HG03521 (cell line): ENCODE results near the gene DLK1.

ENCODE experiments used
- ATAC-seq: cut with Tn5 transposase; IDR thresholded peaks from one replicate; pipeline ENCODE4 v1.9.1; 2021; ENCODE audit warnings: mild to moderate bottlenecking, moderate library complexity; ENCODE audit not compliant: unreplicated experiment

The DLK1 gene

DNA sequence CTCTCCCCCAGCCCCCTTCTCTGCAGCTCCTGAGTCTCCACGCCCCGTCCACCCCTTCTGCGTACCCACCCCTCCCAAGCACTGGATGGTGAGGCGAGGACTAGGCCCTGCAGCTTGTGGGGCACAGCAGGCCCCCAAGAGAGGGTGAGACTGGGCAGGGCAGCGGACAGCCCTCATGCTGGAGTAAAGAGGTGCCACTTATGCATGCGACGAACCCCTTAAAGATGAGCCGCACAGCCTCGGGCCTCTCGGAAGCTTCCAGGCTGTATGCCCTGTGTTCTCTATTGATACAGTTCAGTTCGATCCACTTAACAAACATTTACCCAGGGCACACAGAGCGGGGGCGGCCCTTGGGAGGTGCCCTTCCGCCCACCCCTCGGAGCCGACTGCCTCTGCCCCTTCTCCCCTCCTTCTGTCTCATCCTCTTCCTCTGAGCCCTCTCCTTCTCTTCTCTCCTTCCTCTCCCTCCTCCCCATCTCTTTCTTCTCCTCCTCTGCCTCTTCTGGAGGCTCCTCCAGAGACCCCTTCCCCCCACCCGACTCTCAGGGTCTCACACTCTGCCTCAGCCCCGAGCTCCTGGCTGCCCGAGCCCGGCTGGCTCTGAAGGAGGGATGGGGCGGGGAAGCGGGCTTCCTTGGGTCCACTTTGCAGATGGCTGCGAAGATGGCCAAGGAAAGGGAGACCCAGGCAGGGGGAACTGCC, 32.7 kb upstream of the DLK1 start:
- ATAC-seq = no peak

DNA sequence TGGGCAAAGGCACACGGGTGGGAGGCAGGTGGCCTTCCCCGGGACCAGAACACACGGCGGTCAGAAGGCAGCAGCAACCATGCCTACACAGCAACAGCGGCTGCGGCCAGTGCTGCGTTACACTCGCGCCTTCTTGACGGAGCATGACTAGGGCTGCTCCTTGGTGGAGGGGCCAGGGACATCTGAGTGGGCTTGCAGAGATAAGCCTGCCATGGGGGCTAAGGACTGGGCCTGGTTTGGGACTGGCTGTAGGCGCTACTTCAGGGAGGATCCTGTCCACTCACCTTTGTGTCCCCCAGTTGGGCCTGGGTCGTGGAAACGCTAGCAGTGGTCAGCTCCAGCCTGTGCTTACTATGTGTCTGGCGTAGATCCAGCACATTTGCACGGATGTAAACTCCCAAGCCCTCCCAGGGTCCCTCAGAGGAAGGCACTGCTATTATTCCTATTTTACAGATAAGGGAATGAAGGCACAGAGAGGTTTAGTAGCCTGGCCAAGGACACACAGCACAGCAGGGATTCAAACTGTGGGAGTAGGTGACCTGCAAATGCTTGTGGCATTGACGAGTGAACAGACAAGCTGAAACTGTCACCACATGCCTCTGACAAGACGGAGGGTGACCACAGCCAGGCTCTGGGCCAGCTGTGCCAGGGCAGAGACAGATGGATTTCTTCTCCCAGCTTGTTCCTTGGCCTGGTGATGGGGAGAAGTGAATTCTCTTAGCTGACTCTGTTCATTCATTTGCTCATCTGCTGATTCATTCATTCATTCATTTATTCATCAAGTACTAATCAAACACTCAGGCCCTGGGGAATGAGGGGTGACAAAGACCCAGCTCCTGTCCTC, 31.9 kb upstream of the DLK1 start:
- no peak for ATAC-seq

DNA sequence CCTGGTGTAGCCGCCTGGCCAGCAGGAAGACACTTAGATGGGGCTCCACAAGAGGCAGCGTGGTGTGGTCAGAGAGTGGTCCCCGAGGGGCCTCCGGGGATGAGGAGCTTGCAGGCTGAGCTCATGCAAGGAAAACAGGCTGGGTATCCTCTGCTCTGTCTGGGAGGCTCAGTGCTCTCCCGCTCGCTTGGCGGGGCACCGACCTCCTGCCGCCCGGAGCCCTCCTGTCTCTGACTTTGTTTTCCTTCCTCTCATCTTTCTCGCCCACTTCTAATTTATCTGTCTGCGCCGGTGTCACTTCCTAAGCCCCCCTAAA, 31.3 kb upstream of the DLK1 start:
- ATAC-seq = no peak

DNA sequence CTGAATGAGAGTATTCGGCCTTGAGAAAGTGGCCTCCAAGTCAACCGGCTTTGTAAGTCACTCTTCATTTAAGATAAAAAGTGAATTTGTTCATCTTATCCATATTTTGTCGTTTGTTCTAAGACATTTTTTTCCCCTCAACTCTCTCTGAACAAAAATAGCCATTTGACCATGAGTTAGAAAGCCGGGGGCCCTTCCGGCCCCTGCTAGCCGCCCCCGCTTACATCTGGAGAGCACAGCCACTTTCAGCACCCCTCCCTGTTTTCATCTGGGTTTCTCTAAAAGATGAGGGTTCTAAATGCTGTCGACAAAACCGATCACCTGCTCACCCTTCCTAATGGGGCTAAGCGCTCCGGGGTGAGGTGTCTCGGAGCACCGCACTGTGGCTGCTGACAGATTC, 30.7 kb upstream of the DLK1 start:
- no peak for ATAC-seq

DNA sequence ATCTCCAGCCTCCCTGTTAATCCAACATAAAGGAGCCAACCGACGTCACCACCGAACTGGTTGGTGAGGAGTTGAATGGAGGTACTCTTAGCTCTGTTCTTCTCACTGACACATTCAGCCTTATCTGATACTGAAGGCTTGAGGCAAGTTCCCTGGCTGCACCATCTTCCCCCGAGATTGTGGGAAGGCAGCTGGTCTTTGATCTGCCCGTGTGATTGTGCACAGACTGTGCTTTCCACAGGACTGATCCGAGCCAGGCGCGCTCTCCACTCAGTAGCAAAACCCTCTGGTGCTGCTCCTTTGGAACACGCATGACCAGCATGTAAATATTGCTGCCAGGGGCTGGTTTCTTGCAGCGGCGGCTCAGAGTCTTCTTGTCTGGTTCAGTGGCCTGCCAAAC, 30.1 kb upstream of the DLK1 start:
- no peak for ATAC-seq

DNA sequence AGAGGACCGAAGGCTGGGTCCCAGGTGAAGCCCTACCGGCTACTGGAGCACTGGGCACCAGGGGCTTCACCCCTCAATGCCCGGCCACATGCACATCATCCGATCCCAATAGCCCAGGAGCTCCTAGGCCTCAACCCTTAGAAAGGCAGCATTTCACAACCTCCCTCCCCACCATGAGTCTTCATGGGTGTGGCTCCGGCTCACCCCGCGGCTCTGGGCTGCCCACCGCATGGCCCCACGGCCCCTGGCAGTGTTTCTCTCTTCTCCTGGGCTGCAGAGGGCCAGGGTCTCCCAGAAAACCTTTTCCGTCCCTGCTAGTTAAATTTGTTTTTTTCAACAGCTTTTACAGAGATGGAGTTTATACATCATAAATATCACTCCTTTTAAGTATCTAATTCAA, 28.6 kb upstream of the DLK1 start:
- no peak for ATAC-seq

DNA sequence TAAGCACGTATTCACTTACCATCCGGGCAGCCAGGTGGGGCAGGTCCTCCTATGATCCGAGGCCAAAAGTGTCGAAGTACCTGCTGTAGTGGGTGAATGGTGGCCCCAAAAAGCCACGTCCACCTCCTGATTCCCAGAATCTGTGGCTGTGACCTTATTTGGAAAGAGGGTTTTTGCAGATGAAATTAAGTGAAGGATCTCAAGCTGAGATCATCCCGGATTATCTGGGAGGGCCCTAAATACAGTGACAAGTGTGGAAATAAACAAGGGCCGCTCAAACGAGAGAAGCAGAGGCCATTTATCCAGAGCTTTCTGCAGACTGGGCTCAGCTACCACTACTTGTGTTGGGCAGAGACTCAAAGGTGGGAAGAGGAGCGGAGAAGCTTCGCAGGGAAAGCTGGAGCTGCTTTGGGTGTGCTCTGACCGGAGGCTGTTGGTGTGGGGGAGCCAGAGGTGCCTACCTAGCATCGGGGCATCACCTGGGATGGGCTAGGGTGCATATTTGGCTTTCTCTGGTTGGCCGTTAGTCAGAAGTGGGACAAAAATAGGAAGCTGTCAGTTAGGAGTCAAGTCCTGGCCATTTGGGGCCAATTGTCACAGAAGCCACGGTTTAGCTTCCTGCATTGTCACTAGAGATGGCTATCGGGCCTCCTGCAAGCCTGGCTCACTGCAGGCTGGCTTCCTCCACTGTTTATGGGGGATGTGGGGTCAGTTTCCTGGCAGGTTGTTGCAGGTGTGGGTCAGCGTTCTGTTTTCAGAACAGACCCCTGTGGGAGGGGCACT, 27.8 kb upstream of the DLK1 start:
- ATAC-seq = no peak

DNA sequence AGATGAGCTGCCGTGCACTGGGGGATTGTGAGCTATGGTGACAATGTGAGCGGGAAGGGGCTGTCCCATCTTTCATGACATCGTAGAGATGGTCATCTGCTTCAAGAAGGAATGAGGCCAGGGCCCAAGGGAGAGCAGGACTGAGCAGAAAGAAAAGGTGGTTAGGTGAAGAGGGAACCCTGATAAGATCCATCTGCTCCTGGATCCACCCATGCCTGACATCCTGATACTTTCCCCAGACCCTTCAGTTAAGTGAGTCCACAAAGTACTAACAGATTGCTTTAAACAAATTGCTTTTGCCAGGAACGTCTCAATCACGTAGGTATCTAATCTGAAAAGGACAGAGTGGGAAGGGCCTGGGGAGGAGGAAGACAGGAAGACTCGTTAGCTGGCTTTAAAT, 25.4 kb upstream of the DLK1 start:
- ATAC-seq = no peak

DNA sequence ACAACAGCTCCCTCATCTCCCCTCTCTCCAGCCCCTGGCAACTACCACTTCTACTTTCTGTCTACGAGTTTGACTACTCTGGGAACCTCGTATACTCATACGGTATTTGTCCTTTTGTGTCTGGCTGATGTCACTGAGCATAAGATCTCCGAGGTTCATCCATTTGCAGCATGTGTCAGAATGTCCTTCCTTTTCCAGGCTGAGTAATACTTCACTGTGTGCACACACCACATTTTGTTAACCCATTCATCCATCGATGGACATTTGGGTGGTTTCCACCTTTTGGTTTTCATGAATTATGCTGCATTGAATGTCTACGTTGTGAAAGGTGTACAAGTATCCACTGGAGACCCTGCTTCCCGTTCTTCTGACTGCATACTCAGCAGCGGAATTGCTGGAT, 24.1 kb upstream of the DLK1 start:
- no peak for ATAC-seq

DNA sequence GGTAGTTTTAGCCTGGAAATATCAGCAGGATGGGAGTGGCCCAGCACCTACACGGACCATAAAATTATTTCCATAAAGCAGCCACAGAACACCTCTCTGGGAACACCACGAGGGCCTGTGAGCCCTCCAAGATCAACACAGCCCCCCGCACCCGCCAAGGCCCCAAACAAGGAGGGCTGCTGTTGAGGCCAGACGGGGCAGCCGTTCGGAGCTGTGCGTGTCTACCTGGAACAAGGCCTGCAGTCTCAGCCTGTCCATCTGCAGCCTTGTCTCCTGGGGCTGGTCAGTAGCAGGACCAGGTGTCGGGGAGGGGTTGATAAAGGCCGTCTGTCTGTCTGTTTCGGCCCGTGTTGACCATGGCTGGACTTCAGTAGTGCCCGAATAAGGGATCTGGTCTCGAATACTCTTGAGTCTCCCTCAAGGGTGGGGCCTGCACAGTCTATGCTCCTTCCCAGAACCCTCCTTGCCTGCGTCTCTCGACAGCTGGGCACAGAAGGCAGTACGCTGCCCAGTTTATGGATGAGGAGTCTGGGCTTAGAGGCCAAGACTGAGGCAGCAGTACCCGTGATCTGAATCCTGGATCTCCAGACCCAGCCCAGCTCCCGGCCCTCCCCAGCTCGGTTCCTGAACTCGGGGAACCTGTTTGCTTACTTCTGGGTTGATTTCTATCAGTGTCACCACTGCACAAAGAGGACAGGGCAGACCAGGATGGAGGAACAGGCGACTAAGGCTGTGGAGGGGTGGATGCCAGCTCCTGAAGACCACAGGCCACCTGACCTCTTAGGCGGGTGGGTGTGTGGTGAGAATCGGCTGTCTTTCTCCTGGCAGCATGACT, 23.1 kb upstream of the DLK1 start:
- ATAC-seq = no peak

DNA sequence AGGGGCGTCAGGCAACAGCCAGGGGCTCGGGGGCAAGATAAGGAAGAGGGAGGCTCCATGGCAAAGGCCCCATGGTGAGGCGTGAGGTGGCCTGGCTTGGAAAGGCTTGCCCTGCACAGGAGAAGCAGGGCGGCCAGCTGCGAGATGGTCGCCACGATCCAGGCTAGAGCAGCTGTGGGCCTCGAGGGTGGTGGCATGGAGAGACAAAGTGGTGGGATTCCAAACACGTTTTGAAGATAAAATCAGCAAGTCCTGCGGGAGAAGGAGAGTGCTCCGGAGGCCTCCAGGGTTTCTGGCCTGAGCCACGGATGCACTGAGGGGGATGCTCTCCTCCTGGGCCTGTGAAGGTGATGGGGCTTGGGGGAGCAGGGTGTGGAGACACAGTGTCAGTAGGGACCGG, 20.5 kb upstream of the DLK1 start:
- ATAC-seq = no peak

DNA sequence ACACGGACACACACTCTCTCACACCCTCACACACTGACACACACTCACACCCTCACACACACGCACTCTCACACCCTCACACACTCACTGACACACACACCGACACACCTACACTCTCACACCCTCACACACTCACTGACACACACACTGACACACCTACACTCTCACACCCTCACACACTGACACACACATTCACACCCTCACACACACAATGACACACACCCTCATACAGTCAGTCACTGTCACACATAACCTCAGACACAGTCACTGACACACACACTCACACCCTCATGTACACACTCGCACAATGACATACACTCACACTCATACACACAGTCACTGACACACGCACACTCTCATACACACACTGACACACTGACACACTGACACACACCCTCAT, 19.8 kb upstream of the DLK1 start:
- ATAC-seq = no peak

DNA sequence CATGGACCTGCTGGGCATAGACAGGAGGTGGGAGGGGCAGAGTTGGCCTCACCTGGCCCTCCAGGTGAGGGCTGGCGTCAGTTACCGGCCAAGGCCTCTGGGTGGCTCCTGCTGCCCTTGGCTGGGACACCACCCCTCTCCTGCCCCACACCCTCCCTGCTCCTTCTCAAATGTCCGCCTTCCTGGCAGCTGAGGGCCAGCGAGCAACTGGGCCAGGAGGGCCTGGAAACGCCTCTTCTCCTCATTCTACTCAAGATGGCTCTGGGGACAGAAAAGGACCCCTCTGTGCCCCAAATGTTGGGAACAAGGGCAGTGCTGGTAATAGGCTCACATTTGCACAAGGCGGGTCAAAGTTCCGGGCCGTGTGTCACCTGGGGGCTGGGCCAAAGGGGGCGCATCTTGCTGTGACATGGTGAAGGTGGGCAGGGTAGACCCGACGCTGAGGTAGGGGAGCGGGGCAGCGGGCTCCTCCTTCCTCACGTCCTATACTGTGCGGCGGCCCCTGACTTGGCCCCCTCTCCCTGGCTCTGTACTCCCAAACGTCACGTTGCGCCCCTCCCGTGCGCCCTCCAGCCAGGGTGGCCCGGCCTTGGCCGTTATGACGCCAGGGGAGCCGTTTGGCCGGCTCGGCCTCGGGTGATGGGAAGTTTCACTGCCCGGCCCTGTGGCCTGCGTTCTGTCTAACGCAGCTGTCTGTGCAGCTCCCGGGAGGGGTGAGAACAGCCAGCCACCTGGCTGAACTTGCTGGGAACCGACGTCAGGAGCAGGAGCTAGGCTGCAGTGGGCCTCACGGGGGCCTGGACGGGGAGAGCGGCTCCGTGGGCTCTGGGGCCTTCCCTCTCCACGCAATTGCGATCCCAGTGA, 18.0 kb upstream of the DLK1 start:
- no peak for ATAC-seq

DNA sequence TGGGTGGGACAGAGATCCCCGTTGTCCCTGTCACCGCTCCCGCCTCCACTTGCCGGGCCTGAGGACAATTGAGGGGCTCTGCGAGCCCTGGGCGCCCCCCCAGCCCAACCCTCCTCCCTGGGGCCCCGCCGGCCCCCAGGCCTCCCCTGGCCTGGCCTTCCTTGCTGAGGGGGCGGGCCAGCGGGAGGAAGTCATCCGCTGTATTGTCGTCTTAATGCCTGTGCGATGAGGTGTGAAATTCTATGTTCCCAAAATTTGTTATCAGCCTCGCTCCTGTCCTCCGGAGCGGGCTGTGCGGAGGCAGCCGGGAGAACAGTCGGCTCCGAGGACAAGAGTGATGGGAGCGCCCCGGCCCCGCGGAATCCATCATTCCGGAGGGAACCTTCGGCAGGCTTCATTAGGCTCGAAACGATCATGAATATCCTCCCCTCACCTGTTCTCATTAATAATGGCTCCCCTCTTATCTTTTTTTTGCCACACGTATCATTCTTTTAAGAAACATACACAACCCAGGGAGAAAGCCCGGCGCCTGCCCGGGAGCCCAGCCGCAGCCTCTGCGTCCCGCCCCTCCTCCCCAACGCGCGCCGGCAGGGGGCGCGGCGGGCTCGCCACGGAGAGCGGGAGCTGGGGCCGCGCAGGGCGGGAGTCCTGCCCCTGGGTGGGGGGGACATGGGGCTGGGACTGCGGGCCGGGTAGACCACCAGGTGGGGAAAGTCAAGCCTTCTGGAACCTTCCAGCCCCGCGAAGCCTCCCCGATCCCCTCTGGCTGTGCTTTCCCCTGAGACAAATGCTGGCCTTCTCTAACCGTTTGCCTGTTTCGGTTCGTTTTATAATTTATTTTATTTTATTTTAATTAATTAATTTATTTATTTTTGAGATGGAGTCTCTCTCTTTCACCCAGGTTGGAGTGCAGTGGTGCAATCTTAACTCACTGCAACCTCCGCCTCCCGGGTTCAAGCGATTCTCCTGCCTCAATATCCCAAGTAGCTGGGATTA, 17.1 kb upstream of the DLK1 start:
- ATAC-seq = no peak

DNA sequence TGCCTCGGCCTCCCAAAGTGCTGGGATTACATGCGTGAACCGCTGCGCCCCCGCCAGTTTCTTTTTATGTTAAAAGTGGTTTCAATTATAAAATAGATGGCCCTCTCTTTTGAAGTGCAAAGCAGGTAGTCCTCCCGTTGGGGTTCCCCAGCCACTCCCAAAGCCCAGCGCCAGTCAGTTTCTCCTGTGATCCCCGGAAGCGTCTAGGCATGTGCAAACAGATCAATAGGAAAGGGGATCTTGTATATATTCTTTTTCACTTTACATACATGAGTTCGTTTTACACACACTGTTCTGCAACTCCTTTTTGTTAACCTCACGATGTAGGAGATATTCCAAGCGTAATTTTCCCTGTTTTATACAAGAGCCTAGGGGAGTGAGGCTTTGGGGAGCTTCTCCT, 16.3 kb upstream of the DLK1 start:
- ATAC-seq = no peak

DNA sequence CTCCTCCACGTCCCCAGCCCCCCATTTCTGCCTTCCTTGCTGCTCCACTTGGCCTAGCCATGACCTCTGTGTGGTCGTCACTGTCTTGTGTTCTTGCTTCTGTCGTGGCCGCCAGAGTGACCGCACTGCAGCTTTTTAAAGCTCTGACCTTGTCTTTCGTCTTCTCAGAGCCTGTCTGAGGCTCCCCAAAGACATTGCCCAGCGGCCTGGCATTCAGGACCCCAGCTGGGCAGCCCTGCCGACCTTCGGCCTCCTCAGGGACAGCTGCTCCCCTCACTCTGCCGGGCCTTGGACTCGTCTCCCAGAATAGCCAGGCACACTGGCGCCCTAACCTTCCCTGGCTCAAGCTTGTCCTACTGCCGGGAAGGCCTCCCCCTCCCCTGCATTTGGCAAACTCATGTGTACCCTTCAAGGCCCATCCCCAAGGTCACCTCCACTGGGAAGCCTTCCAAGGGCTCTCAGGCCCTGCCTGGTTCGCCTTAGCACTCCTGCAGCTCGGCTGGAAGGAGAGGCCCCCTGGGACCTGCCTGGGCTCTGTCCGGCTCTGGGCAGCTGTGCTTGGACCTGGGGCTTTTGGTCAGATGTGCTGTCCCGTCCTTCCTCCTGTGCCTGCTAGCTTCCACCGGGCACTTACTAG, 15.7 kb upstream of the DLK1 start:
- ATAC-seq = no peak

DNA sequence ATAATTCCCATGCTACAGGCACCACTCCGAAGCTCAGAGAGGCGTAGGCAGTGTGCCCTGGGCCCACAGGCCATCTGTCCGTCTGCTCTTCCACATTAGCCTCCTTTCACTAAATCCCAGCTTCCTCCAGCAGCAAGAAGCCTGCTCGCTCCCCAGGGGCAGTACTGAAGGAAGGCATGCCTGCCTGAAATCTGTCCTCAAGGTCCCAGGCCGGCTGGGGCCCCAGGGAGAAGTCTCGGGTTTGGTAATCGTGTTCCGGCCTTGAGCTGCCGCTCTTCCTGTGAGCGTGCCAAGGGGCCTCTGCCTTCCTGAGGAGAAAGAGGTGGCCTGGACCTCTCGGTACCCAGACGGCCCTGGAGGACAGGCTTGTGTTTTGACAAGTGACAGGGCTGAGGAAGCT, 15.2 kb upstream of the DLK1 start:
- ATAC-seq = no peak

DNA sequence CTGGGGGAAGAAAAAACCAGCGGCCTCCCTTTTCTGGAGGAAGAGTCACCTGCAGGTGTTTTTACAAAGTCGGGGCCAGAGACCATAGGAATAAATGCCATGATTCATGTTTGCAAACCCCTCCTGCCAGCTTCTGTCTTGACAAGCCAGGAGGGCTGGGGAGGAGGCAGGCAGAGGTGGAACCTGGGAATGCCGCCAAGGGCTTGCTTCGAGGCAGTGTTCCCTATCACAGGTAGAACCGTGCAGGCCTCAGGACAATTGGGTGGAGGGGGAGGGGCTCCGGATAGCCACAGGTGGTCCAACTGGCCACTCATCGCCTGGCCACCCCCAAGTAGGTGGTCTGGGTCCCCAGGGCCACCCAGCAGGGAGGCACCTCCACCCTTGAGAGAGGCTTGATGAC, 14.2 kb upstream of the DLK1 start:
- no peak for ATAC-seq

DNA sequence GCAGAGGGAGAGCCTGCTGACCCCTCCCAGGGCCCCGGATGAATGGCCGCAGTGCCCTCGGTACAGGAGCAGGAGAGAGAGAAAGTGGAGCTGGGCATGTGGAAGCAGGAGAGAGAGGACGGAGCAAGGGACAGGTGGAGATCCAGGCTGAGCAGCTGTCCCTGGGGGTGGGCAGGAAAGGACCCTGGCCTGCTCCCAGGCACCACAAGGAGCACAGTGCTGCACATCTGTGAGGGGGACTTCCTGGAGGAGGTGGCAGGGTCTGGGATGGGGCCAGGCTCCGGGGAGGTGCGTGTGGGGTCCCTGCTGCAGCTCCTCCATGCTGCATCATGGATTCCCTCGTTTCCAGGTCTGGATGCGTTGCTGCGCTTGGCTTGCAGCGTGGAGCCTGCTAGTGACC, 13.0 kb upstream of the DLK1 start:
- no peak for ATAC-seq
